SU-DHL-6 (cell line): ENCODE data around the gene FPGS.

Source experiments
- CTCF ChIP-seq: fragments of 200-600 bp; sonication (generic); IDR thresholded peaks from one replicate; pipeline ENCODE4 v1.5.1; 2017; ENCODE audit warnings: antibody characterized with exemption, mild to moderate bottlenecking, low read length, moderate library complexity; ENCODE audit not compliant: insufficient read depth, poor library complexity, severe bottlenecking
- EZH2phosphoT487 ChIP-seq: fragments of 200-600 bp; sonication (generic), shearing (Covaris generic); conservative IDR thresholded peaks from 2 replicates; pipeline ENCODE4 v1.6.1; 2018; ENCODE audit warnings: mild to moderate bottlenecking, antibody characterized with exemption, low read length, moderate library complexity, mixed read lengths

GRCh38 chr9:127854184-127854806 lies 51.6 kb downstream of the FPGS start, which contains the start of gene ENG:
- TF ChIP-seq CTCF: no peak
- TF ChIP-seq EZH2phosphoT487: no peak
